ENCODE measurements around the gene KRT31.
"Not testable (repeated sequence)": the region's sequence is repeated elsewhere in the genome, so short reads cannot be mapped to it uniquely, and the experiment has no call there.

Gene KRT31

DNA sequence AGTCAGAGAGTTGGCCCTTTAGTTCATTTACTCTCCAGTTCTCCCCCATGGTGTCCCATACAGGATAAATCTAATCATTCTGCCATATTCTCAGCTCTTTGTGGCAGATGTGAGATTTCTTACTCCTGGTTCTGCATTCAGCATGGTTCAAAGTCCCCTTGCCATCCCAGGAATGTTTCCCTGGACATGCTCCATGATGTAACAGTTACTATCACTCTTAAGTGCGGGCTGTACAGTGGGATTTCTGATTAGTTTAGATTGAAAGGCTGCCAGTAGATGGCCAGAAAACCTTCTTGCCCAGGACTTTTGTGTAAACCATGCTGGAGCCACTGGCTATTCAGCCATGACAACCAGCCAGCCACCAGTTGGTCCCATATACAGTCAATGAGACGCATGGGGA is 16.6 kb upstream of the KRT31 start:
- Histone ChIP-seq H3K4me1 (no peaks in the 10 kb centered on the region; the same call in 1 of the 2 replicates), H3K27me3 (ENCODE audit: low read depth) (peaks cover 7% of the 10 kb centered on the region; the same call in 1 of the 2 replicates), H3K9me3 (no peaks in the 10 kb centered on the region), H3K36me3 (replicated peaks) (no peaks in the 10 kb centered on the region), H3K4me3 (no peak overlapping the region)
- no peak for DNase-seq (ENCODE audit: low spot score in 2 of 2)
- in situ Hi-C loops (cut with MboI; ENCODE audit: low sequenced_read_pairs) = no loop called here

DNA sequence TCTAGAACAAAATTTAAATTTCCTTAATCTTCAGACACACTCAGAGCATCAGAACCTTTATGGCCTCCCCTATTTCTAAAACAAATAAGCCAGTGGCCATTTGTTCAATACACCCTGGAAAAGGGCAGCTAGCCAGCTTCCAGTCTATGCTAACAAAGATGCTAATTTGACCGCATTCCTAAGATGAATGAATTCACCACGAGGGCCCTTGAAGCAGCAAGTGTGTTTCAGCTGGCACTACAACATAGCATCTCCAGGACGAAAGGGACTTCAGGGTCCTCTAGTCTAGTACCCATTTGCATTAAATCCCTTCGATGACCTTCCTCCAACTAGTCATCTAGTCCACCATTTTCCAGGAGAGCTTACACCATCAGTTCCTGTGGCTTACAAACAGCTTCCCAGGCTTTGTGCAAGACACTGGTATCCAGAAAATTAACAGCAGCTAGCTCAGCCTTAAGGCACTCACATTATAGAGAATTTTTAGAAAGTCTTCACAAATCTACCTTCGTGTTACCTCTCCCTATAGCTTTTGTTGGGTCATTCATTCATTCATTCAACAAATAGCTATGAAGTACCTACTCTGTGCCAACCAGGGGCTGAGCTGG is 16.0 kb upstream of the KRT31 start:
- no peaks in the 10 kb centered on the region for H3K9me3 ChIP-seq
- H3K36me3 ChIP-seq (replicated peaks) = no peaks in the 10 kb centered on the region
- no peaks in the 10 kb centered on the region; the same call in 1 of the 2 replicates for H3K4me1 ChIP-seq
- peak; percentile 20 to 28 for DNase-seq (ENCODE audit: low spot score in 2 of 2)
- H3K4me3 ChIP-seq = no peak overlapping the region
- H3K27me3 ChIP-seq (ENCODE audit: low read depth) = peaks cover 7% of the 10 kb centered on the region; the same call in 1 of the 2 replicates
- in situ Hi-C loops (cut with MboI; ENCODE audit: low sequenced_read_pairs) = no loop called here

DNA sequence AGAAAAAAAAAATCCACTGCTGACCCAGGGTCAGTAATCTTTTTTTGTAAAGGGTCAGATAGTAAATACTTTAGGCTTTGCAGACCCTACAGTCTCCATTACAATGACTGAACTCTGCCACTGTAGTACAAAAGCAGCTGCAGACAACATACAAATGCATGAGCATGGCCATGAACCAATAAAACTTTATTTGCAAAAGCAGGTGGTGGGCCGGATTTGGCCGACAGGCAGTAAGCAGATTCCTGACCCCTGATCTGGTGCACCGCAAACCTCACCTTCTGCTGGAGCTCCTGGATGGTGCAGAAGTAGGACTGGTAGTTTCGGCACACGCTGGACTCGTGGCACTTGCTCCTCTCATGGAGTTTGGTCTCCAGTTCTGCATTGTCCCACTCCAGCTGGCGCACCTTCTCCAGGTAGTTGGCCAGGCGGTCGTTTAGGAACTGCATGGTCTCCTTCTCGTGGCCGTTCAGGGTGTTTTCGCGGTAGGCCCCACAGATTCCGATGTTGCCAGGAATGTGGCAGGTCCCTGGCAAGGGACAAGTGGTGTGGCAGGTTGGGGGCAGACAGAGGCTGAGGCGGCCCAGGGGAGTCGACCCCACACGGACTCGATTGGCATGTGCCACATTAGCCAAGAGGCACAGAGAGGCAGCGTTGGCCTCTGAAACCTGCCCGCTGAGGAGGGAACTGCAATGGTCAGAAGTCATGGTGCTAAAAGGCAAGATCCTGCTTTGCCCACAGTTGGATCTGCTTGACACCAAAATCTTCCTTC is 13.8 kb upstream of the KRT31 start:
- in situ Hi-C loops (cut with MboI; ENCODE audit: low sequenced_read_pairs) = no loop called here
- no peak for DNase-seq (ENCODE audit: low spot score in 2 of 2)
- Histone ChIP-seq H3K9me3 (no peaks in the 10 kb centered on the region), H3K36me3 (replicated peaks) (no peaks in the 10 kb centered on the region), H3K4me1 (no peaks in the 10 kb centered on the region; the same call in 1 of the 2 replicates), H3K4me3 (no peak overlapping the region), H3K27me3 (ENCODE audit: low read depth) (peaks cover 7% of the 10 kb centered on the region; the same call in 1 of the 2 replicates)

DNA sequence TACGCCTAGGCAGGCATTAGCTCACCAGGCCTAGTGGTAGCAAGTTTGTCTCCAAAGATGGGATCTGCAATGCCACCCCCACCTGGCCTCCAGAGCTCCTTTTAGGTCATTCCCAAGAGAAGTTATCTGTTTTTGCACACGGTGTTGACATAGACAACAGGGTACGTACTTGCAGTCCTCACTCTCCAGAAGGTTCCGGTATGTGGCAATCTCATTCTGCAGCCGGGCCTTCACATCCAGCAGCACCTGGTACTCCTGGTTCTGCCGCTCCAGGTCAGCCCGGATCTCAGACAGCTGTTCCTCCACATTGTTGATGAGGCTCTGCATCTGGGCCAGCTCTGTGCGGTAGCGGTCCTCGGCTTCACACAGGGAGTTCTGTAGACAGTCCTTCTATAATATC is 9.8 kb upstream of the KRT31 start:
- Histone ChIP-seq H3K36me3 (replicated peaks) (no peaks in the 10 kb centered on the region), H3K9me3 (no peaks in the 10 kb centered on the region), H3K4me3 (no peak overlapping the region), H3K27me3 (ENCODE audit: low read depth) (peaks cover 3% of the 10 kb centered on the region; the same call in 1 of the 2 replicates), H3K4me1 (no peaks in the 10 kb centered on the region)
- no peak for DNase-seq (ENCODE audit: low spot score in 2 of 2)
- in situ Hi-C loops (cut with MboI; ENCODE audit: low sequenced_read_pairs) = no loop called here

DNA sequence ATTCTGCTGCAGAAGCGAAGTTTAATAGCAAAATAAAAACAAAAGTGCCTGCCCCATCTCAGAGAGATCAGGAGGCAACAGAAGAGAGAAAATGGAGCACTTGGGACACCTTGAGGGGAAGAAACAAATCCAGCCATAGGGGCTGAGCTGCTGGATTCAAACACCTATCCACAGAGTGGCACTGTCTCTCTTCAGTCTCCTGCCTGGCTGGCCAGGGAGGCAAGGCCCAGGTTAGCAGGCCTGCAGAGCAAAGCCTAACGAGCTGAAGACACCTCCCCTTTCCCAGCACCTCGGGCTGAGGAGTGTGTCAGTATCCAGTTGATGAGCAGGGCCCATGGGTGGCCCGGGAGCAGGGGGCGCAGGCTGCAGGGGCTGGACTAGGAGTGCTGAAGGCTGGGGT is 8.8 kb upstream of the KRT31 start:
- in situ Hi-C loops (cut with MboI; ENCODE audit: low sequenced_read_pairs) = no loop called here
- H3K9me3 ChIP-seq = no peaks in the 10 kb centered on the region
- H3K27me3 ChIP-seq (ENCODE audit: low read depth) = peaks cover 3% of the 10 kb centered on the region; the same call in 1 of the 2 replicates
- DNase-seq (ENCODE audit: low spot score in 2 of 2) = no peak
- no peaks in the 10 kb centered on the region for H3K4me1 ChIP-seq
- no peak overlapping the region for H3K4me3 ChIP-seq
- H3K36me3 ChIP-seq (replicated peaks) = no peaks in the 10 kb centered on the region

DNA sequence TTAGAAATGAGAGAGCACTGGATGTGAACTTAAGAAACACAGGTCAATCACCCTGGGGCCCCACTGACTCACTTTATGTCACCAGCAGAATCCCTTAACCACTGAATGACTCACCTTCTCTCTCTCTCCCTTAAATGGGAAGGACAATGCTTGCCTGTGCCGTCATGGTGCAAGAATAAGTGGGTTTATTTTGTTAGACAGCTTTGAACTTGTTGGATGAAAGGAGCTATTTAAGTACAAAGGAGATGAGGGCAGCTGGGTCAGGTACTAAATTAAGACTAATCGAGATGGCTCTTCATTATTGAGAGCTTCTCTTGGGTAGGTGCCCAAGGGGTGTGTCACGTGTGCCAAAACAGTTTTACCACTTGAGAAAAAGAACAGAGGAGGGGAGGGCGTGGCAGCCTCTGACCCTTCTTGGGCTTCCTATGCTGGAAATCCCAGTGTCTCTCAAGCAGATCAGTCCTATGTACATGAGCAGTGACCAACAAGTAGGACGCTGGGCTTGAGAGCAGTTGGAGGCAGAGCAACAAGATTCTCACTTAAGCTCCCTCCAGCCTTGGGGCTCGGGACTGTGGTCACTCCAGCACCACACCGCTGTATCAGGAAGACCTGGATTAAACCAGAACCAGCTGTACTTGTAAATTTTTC is 6.7 kb upstream of the KRT31 start:
- in situ Hi-C loops (cut with MboI; ENCODE audit: low sequenced_read_pairs) = no loop called here
- no peak overlapping the region for H3K4me3 ChIP-seq
- H3K4me1 ChIP-seq = no peaks in the 10 kb centered on the region
- no peaks in the 10 kb centered on the region for H3K36me3 ChIP-seq (replicated peaks)
- H3K9me3 ChIP-seq = no peaks in the 10 kb centered on the region
- H3K27me3 ChIP-seq (ENCODE audit: low read depth) = peaks cover 7% of the 10 kb centered on the region; the same call in 1 of the 2 replicates
- DNase-seq (ENCODE audit: low spot score in 2 of 2) = no peak

DNA sequence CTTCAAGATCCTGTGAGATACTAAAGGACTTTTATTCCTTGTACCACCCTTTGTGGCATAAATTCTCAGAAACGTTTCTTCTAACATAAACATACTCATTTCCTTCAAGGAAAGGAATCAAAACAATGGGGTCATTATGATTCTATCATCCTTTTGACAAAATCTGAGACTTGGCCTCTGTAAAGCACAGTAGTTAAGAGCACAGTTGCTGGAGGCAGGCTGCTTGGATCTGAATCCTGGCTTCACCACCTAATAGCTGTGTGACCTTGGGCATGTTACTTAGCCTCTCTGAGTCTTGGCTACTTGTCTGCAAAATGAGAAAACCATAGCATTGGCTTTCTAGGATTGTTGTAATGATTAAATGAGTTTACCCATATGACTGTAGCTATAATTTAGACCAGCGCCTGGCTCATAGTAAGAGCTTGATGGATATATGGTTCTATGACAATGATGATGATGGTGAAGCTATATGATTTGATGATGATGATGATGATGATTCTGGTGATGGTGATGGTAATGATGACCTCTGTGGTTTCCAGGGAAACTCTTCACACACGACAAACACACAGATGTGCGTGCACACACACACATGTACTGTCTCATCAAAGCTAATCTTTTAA is 6.1 kb upstream of the KRT31 start:
- no peak overlapping the region for H3K4me3 ChIP-seq
- peaks cover 7% of the 10 kb centered on the region; the same call in 1 of the 2 replicates for H3K27me3 ChIP-seq (ENCODE audit: low read depth)
- in situ Hi-C loops (cut with MboI; ENCODE audit: low sequenced_read_pairs) = no loop called here
- no peaks in the 10 kb centered on the region for H3K36me3 ChIP-seq (replicated peaks)
- H3K4me1 ChIP-seq = no peaks in the 10 kb centered on the region
- no peaks in the 10 kb centered on the region for H3K9me3 ChIP-seq
- no peak for DNase-seq (ENCODE audit: low spot score in 2 of 2)

DNA sequence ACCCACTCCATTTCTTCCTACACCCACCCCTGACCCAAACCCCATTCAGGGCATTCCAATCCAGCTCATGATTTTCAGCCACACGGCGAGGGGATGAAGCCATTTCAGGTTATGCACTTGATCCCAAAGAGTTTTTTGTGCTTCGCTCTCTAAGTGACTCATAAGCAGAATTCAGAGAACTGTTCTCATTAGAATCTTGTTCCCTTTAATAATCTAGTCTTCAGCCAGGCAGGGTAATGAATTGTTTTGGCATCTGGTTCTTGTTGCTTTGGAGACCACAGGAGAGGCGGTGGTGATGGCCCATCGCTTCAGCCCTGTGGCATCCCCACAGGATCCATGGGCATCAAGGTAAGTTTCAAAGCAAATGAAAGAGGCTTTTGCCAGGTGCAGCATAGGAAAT is 4.8 kb upstream of the KRT31 start:
- peaks cover 7% of the 10 kb centered on the region; the same call in 1 of the 2 replicates for H3K27me3 ChIP-seq (ENCODE audit: low read depth)
- no peaks in the 10 kb centered on the region for H3K36me3 ChIP-seq (replicated peaks)
- H3K4me1 ChIP-seq = no peaks in the 10 kb centered on the region
- DNase-seq (ENCODE audit: low spot score in 2 of 2) = no peak
- in situ Hi-C loops (cut with MboI; ENCODE audit: low sequenced_read_pairs) = no loop called here
- H3K9me3 ChIP-seq = no peaks in the 10 kb centered on the region
- no peak overlapping the region for H3K4me3 ChIP-seq

DNA sequence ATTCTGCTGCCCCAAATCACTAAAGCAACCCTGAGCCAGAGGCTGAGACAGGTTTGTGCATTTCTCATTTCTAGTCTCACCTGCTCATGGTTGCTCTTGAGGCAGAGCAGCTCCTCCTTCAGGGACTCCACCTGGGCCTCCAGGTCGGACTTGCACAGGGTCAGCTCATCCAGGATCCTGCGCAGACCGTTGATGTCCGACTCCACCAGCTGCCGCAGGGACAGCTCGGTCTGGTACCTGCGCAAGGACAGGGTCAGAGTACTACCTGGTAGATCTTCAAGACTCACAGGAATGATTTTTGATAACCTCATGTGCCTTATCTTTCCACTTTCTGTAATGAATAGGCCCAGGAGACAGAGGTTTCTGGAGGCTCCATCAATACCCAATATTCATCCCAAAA is 1.1 kb downstream of the KRT31 start:
- in situ Hi-C loops (cut with MboI; ENCODE audit: low sequenced_read_pairs) = no loop called here
- no peak overlapping the region for H3K4me3 ChIP-seq
- no peaks in the 10 kb centered on the region for H3K36me3 ChIP-seq (replicated peaks)
- no peaks in the 10 kb centered on the region for H3K9me3 ChIP-seq
- no peak for DNase-seq (ENCODE audit: low spot score in 2 of 2)
- H3K27me3 ChIP-seq (ENCODE audit: low read depth) = peaks cover 17% of the 10 kb centered on the region
- no peaks in the 10 kb centered on the region for H3K4me1 ChIP-seq

DNA sequence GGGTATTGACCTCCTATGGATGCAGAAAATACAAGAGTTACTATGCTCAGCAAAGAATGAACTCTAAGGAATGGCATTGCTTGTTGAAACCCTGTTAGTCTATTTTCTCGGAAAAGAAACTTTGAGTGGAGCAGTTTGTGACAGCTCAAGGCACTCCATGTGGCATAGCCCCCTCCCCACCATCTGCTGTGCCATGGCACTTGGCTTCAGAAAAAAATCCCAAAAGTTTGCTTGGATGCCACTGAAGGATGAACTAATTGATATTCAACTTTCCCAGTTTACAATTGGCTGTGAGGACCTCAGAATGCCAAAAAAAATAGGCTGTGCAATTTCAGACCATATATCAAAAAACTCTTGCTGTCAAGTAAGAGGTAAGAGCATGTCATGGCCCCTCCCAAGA is 1.8 kb downstream of the KRT31 start:
- Histone ChIP-seq H3K27me3 (ENCODE audit: low read depth) (peaks cover 17% of the 10 kb centered on the region), H3K4me1 (no peaks in the 10 kb centered on the region), H3K4me3 (no peak overlapping the region), H3K9me3 (no peaks in the 10 kb centered on the region), H3K36me3 (replicated peaks) (no peaks in the 10 kb centered on the region)
- no peak for DNase-seq (ENCODE audit: low spot score in 2 of 2)
- in situ Hi-C loops (cut with MboI; ENCODE audit: low sequenced_read_pairs) = no loop called here

DNA sequence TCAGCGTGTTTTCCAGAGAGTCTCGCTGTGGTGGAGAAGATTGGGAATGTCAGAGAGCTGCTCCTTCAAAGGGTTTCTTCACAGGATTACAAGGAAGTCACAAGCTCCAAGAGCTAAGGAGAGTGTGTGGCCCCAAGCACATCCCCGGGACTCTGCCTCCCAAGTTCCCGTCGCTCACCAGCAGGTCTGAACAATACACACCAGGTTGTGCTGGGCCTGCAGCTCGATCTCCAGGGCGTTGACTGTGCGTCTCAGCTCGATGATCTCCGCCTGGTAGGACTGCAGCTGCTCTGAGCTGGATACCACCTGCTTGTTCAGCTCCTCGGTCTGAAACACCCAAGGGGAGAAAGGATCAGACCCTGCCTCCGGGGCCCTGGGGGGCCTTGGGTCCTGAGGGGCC is 2.4 kb downstream of the KRT31 start:
- H3K4me1 ChIP-seq; H3K36me3 ChIP-seq (replicated peaks); H3K4me3 ChIP-seq; DNase-seq (ENCODE audit: low spot score in 2 of 2); H3K9me3 ChIP-seq; in situ Hi-C loops (cut with MboI; ENCODE audit: low sequenced_read_pairs): not testable (repeated sequence)
- H3K27me3 ChIP-seq (ENCODE audit: low read depth) = peaks cover 12% of the 10 kb centered on the region

DNA sequence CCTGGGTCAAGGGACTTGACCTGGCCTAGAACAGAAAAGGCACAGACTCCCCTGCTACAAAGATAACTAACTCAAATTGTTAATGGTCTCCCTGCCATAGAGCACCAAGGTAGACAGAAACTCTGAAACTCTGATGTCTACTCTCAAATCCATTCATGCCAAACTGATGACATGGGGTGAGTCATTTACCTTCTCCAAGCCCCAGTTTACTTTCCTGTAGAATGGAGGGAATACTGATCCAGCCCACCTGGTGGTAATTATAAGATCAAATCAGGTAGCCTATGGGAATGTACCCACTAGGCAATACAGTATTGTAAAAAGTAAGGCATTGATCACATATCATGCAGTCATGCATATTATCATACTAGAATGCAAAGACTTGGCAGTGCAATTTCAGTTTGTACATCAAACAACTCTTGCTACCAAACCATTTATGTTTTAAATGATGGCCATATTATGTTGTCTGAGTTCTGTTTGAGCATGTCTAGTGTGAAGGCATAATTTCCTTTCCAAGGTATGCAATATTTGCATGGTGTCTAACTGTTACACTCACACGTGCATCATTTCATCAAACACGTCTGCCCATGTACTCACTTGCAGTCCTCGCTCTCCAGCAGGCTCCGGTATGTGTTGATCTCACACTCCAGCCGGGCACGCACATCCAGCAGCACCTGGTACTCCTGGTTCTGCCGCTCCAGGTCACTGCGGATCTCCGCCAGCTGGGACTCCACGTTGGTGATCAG is 3.0 kb downstream of the KRT31 start:
- in situ Hi-C loops (cut with MboI; ENCODE audit: low sequenced_read_pairs) = no loop called here
- H3K4me3 ChIP-seq = no peak overlapping the region
- no peaks in the 10 kb centered on the region for H3K36me3 ChIP-seq (replicated peaks)
- DNase-seq (ENCODE audit: low spot score in 2 of 2) = no peak
- H3K9me3 ChIP-seq = no peaks in the 10 kb centered on the region
- H3K27me3 ChIP-seq (ENCODE audit: low read depth) = peaks cover 11% of the 10 kb centered on the region
- no peaks in the 10 kb centered on the region for H3K4me1 ChIP-seq

DNA sequence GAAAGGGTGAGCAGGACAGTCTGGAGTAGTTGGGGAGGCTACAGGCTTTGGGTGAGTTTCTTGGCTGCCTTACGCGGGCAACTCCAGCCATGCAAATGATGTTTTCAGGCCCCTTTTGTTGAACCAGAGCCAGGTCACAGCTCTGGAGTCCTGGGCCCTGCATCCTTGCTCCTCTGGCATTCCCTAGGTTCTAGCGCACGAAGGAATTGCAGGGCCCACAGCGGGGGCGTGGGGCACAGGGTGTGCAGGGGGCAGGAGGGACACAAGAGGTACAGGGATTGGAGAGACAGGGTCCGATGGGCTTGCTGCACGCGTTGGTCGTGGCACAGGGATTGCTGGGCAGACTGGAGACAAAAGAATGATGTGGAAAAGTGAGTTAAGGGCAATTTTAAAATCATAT is 3.6 kb downstream of the KRT31 start:
- no peaks in the 10 kb centered on the region for H3K4me1 ChIP-seq
- no peaks in the 10 kb centered on the region for H3K36me3 ChIP-seq (replicated peaks)
- no peak overlapping the region for H3K4me3 ChIP-seq
- H3K27me3 ChIP-seq (ENCODE audit: low read depth) = peaks cover 11% of the 10 kb centered on the region
- in situ Hi-C loops (cut with MboI; ENCODE audit: low sequenced_read_pairs) = no loop called here
- H3K9me3 ChIP-seq = no peaks in the 10 kb centered on the region
- no peak for DNase-seq (ENCODE audit: low spot score in 2 of 2)

Data from HAP-1 (cell line).